Left lung (tissue), 10 donors: ENCODE results near the gene TLE7. TPM values are rescaled to one million over a fixed set of nuclear protein-coding genes. Genes with fewer than 3 reads are reported as not detected.

ENCODE experiments used
- ATAC-seq: fragments of 200-7000 bp; cut with Tn5 transposase; one replicate; pipeline ENCODE4 v1.9.1; 2020; ENCODE audit warnings: moderate library complexity
- DNase-seq, 4 donors: peaks; one replicate each; pipeline ENCODE4 v3.0.0-alpha.2; 2013 to 2020
- H3K27ac ChIP-seq, 2 donors: fragments of 200-600 bp; sonication (generic) in 1 of 2; one replicate each; pipeline versions ENCODE4 v1.5.0 to v1.8.0; 2020 to 2021
- H3K27me3 ChIP-seq, 2 donors: fragments of 200-600 bp; sonication (generic) in 1 of 2; one replicate each; pipeline versions ENCODE4 v1.5.0 to v1.8.0; 2020 to 2021
- H3K36me3 ChIP-seq, 2 donors: fragments of 200-600 bp; sonication (generic) in 1 of 2; one replicate each; pipeline versions ENCODE4 v1.5.0 to v1.8.0; 2020 to 2021
- H3K4me1 ChIP-seq, 2 donors: fragments of 200-600 bp; one replicate each; pipeline ENCODE4 v1.8.0; 2021
- H3K4me3 ChIP-seq, 2 donors: fragments of 200-600 bp; sonication (generic) in 1 of 2; one replicate each; pipeline versions ENCODE4 v1.5.0 to v1.8.0; 2020 to 2021; ENCODE audit warnings: mild to moderate bottlenecking in 1 of 2
- H3K9me3 ChIP-seq, 2 donors: fragments of 200-600 bp; sonication (generic) in 1 of 2; one replicate each; pipeline versions ENCODE4 v1.5.0 to v1.8.0; 2020 to 2021
- intact Hi-C, 2 donors: fragments of 100-400 bp; cut with DNase I; formaldehyde crosslinking; loops; one replicate each; pipeline versions ENCODE4 v1.11.2 to v1.14.2; 2022
- polyA plus RNA-seq, 6 donors: library from polyadenylated mRNA; unstranded; fragments of 120-200 nt; gene quantifications; one replicate each; pipeline ENCODE4 v1.2.1, GENCODE V29; 2013; ENCODE audit not compliant: insufficient read length in 6 of 6
- total RNA-seq, 2 donors: library from RNA; stranded (reverse); fragmentation: NEBNext Ultra II Directional; extraction: Animal tissue kit (Norgen Biotek cat#: 25700); gene quantifications; one replicate each; pipeline ENCODE4 v1.2.1, GENCODE V29; 2021
- TF ChIP-seq, protein P1 (sequence below), 2 donors: fragments of 200-600 bp; sonication (generic) in 1 of 2; IDR thresholded peaks; one replicate each; pipeline versions ENCODE4 v1.5.0 to v1.8.0; 2021; ENCODE audit warnings: antibody characterized with exemption in 2 of 2
- donor health status: DM: no; HTN: yes; CAD: no.
- donor health status: DM: no; HTN: no; CAD: no.

The TLE7 gene
- total and polyA plus RNA-seq, 8 donors = not detected

DNA sequence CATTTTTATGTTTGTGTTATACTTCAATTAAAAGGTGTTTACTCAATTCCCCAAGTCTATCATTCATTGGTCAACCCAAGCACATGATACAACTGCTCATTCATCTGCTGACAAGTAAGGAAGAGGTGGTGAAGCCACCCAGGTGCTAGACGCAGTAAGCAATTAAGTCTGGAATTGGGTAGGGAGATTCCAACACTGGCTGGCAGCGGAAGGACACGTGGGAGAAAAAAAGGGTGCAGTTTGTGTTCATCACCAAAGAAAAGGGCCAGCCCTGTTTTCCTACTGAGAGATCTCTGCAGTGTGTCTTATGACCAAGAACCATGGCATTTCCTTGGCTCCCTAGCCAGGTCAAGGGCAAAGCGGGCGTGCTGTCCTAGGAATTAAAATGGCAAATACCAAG, 32.0 kb upstream of the TLE7 start:
- Histone ChIP-seq H3K27me3 (no peaks in the 10 kb centered on the region), H3K4me1 (no peaks in the 10 kb centered on the region), H3K27ac (no peak overlapping the region), H3K36me3 (peaks cover 0 to 39% of the 10 kb centered on the region in 2 donors), H3K9me3 (no peaks in the 10 kb centered on the region), H3K4me3 (no peak overlapping the region)
- TF ChIP-seq, protein P1, sequence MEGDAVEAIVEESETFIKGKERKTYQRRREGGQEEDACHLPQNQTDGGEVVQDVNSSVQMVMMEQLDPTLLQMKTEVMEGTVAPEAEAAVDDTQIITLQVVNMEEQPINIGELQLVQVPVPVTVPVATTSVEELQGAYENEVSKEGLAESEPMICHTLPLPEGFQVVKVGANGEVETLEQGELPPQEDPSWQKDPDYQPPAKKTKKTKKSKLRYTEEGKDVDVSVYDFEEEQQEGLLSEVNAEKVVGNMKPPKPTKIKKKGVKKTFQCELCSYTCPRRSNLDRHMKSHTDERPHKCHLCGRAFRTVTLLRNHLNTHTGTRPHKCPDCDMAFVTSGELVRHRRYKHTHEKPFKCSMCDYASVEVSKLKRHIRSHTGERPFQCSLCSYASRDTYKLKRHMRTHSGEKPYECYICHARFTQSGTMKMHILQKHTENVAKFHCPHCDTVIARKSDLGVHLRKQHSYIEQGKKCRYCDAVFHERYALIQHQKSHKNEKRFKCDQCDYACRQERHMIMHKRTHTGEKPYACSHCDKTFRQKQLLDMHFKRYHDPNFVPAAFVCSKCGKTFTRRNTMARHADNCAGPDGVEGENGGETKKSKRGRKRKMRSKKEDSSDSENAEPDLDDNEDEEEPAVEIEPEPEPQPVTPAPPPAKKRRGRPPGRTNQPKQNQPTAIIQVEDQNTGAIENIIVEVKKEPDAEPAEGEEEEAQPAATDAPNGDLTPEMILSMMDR (IDR thresholded peaks at IDR 0.05) = no peak
- intact Hi-C loops = no loop called here
- no peak for DNase-seq
- no peak for ATAC-seq

DNA sequence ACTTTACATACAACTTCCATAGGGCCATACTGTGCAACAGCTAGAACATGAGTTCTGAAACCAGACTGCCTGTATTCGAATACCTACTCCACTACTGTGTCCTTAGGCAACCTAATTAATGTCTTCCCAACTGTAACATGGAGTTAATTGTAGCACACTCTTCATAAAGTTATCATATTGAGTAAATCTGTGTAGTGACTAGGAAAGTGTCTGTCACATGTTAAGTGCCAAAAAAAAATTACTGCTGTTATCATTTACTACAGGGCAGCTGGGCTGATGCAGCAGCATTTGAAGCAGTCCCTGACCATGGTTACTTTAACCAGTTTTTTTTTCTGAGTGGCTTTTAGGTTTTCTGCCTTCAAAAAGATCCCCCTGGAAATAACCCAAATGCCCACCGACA, 31.1 kb upstream of the TLE7 start:
- H3K36me3 ChIP-seq = peaks cover 0 to 33% of the 10 kb centered on the region in 2 donors
- intact Hi-C loops = no loop called here
- H3K4me3 ChIP-seq = no peak overlapping the region
- no peak overlapping the region for H3K27ac ChIP-seq
- TF ChIP-seq, protein P1 (IDR thresholded peaks at IDR 0.05) = no peak
- no peaks in the 10 kb centered on the region for H3K27me3 ChIP-seq
- H3K9me3 ChIP-seq = no peaks in the 10 kb centered on the region
- ATAC-seq = no peak
- DNase-seq = no peak
- H3K4me1 ChIP-seq = no peaks in the 10 kb centered on the region

DNA sequence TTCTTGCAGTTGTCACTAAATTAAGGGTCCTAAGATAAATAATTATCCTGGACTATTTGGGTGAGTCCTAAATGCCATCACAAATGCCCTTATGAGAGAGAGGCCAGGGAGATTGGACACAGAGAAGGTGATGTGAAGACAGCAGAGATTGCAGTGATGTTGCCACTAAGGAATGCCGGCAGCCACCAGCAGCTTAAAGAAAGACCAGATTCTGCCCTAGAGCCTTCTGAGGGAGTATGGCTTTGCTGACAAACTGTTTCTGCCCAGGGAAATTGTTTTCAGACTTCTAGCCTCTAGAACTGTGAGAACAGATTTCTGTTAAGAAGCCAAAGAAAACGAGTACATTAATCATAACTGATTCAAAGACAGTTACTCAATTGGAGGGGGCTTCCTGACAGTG, 30.2 kb upstream of the TLE7 start:
- intact Hi-C loops = no loop called here
- Histone ChIP-seq H3K27me3 (no peaks in the 10 kb centered on the region), H3K4me3 (no peak overlapping the region), H3K36me3 (peaks cover 0 to 25% of the 10 kb centered on the region in 2 donors), H3K9me3 (no peaks in the 10 kb centered on the region), H3K4me1 (no peaks in the 10 kb centered on the region), H3K27ac (no peak overlapping the region)
- TF ChIP-seq, protein P1 (IDR thresholded peaks at IDR 0.05) = no peak
- no peak for DNase-seq
- no peak for ATAC-seq

DNA sequence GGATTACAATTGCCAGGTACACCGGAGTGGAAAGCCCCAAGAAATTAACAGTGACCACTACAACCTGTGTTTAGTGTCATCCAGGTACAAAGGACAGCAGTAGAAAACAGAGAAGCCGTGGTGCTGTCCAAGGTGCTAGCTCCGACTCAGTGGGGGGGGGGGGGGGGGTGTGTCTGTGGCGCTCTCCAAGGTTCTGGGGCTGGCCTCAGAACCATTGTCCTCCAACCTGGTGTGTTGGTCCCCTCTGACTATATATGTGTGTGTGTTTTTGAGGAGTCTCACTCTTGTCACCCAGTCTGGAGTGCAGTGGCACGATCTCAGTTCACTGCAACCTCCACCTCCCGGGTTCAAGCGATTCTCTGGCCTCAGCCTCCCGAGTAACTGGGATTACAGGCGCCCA, 26.0 kb upstream of the TLE7 start:
- Histone ChIP-seq H3K9me3 (no peaks in the 10 kb centered on the region), H3K27ac (no peak overlapping the region), H3K27me3 (no peaks in the 10 kb centered on the region), H3K36me3 (no peaks in the 10 kb centered on the region), H3K4me3 (no peak overlapping the region), H3K4me1 (peaks cover under 1 to 2% of the 10 kb centered on the region in 2 donors)
- TF ChIP-seq, protein P1 (IDR thresholded peaks at IDR 0.05) = no peak
- intact Hi-C loops = no loop called here
- ATAC-seq = peak; percentile 79
- DNase-seq = peak in 2 of 4 donors; percentile 14 to 49

DNA sequence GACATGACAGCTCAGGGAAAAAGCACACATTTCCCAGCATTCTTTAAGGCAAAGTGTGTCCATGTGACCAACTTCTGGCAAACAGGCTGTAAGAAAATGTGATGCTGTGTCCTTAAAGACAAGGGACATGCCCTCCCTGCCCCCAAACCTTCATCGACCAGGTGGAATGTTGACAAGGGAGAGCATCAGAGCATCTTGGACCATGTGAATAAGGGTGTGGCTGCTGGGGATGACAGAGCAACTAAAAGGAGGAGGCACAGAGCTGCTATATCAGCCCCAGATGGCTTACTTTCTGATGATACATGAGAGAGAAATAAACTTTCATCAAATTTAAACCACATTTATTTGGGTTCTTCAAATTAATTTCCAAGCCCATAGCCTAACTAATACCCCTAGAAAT, 22.4 kb upstream of the TLE7 start:
- intact Hi-C loops = no loop called here
- no peaks in the 10 kb centered on the region for H3K36me3 ChIP-seq
- ATAC-seq = no peak

More for the DNA sequence above, 22.4 kb upstream of the TLE7 start:
- TF ChIP-seq, protein P1 (IDR thresholded peaks at IDR 0.05) = no peak
- Histone ChIP-seq H3K27me3 (no peaks in the 10 kb centered on the region), H3K4me3 (no peak overlapping the region), H3K27ac (no peak overlapping the region), H3K4me1 (peaks cover 5 to 21% of the 10 kb centered on the region in 2 donors), H3K9me3 (no peaks in the 10 kb centered on the region)
- no peak for DNase-seq
